Right atrium auricular region (tissue), 2 donors: Measurements from ENCODE around the gene MRPS11. TPM values are rescaled to one million over a fixed set of nuclear protein-coding genes. Genes with fewer than 3 reads are reported as not detected.
"Not testable (repeated sequence)": the region's sequence is repeated elsewhere in the genome, so short reads cannot be mapped to it uniquely, and the experiment has no call there.

Experiments
- DNase-seq: peaks from one replicate; pipeline ENCODE4 v3.0.0-alpha.2; 2019; ENCODE audit warnings: low spot score
- H3K27ac ChIP-seq, 2 donors: fragments of 200-600 bp; sonication (generic); 1 replicate in 1 of 2; 2 replicates in 1 of 2; pipeline ENCODE4 v1.5.1; 2016 to 2019
- H3K27me3 ChIP-seq, 2 donors: fragments of 200-600 bp; sonication (generic); one replicate each; pipeline versions ENCODE4 v1.5.1 to v1.6.0; 2017 to 2019
- H3K36me3 ChIP-seq: fragments of 200-600 bp; sonication (generic); one replicate; pipeline ENCODE4 v1.5.1; 2016
- H3K4me1 ChIP-seq, 2 donors: fragments of 200-600 bp; sonication (generic); one replicate each; pipeline versions ENCODE4 v1.5.1 to v1.6.0; 2017 to 2019
- H3K4me3 ChIP-seq, 2 donors: fragments of 200-600 bp; sonication (generic); 1 replicate in 1 of 2; 2 replicates in 1 of 2; pipeline ENCODE4 v1.5.1; 2017 to 2019; ENCODE audit warnings: mild to moderate bottlenecking in 1 of 2, moderate library complexity in 1 of 2
- H3K9me3 ChIP-seq, 2 donors: fragments of 200-600 bp; sonication (generic); one replicate each; pipeline ENCODE4 v1.5.1; 2019
- total RNA-seq, 2 donors: library from RNA; depleted of rRNA; stranded (reverse); fragments of >200 nt; gene quantifications; one replicate each; pipeline ENCODE4 v1.1.0, GENCODE V29; 2016
- TF ChIP-seq, protein P1 (sequence below), 2 donors: fragments of 200-600 bp; sonication (generic); IDR thresholded peaks; one replicate each; pipeline ENCODE4 v1.5.1; 2019; ENCODE audit warnings: antibody characterized with exemption in 2 of 2

The MRPS11 gene
- total RNA-seq, 2 donors from 2014 or later: 29.3 to 47.5 TPM

DNA sequence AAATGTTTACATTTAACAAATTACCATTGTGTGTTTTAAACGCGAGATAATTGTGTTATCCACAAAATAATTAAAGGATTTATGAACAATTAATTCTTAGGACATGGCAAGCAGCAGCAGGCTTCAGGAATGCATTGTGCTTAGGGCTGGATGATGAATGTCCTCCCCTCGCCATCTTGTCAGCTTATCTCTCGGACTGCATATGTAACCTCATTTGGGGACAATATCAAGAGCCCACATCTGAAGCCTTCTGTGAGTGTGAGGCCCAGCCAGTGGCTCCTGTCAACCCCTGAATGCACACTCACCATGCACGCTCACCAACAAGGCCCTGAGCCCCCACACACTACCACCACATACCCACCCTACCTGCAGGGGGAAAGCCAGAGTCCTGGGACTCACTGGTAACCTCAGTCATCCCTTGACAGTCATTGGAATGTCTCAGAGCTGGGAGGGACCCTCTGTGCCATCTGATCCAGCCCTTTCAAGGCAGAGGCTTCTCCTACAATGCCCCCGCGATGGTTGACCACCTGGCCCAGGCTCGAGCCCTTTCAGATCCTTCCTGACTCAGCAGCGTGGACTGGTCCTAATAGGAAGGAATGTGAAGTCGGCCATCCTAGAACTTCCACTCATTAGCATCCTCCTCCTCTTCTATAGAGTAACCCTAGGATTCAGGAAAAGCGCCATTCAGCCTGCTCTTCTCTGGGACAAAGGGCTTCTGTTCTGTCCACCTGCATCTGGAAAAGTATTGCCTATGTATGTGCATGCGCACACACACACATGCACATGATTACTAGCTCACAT is 38.5 kb upstream of the MRPS11 start:
- Histone ChIP-seq H3K27me3 (no peaks in the 10 kb centered on the region), H3K9me3 (no peaks in the 10 kb centered on the region), H3K4me3 (no peak overlapping the region), H3K27ac (no peak overlapping the region), H3K4me1 (no peaks in the 10 kb centered on the region), H3K36me3 (no peaks in the 10 kb centered on the region)
- TF ChIP-seq, protein P1, sequence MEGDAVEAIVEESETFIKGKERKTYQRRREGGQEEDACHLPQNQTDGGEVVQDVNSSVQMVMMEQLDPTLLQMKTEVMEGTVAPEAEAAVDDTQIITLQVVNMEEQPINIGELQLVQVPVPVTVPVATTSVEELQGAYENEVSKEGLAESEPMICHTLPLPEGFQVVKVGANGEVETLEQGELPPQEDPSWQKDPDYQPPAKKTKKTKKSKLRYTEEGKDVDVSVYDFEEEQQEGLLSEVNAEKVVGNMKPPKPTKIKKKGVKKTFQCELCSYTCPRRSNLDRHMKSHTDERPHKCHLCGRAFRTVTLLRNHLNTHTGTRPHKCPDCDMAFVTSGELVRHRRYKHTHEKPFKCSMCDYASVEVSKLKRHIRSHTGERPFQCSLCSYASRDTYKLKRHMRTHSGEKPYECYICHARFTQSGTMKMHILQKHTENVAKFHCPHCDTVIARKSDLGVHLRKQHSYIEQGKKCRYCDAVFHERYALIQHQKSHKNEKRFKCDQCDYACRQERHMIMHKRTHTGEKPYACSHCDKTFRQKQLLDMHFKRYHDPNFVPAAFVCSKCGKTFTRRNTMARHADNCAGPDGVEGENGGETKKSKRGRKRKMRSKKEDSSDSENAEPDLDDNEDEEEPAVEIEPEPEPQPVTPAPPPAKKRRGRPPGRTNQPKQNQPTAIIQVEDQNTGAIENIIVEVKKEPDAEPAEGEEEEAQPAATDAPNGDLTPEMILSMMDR (IDR thresholded peaks at IDR 0.05): no peak
- DNase-seq: no peak

DNA sequence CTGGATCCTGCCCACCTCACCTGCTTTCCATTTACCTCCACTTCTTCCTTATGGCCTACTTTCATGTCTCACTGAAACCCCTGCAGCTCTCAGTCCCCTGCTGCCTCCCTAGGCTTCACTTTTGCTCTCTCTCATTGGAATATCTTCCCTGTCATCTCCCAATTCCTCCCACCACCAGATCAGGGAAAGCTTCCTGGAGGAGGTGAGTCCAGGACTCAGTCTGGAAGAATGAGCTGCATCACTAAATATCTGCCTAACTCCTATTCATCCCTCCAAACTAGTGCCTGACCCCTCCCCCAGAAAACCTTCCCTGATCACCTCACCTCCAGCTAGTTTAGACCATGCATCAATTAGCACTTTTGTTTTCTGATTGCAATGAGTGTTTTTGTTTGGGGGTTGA is 37.5 kb upstream of the MRPS11 start:
- Histone ChIP-seq H3K36me3 (no peaks in the 10 kb centered on the region), H3K27me3 (no peaks in the 10 kb centered on the region), H3K4me3 (no peak overlapping the region), H3K4me1 (no peaks in the 10 kb centered on the region), H3K9me3 (no peaks in the 10 kb centered on the region), H3K27ac (no peak overlapping the region)
- TF ChIP-seq, protein P1 (IDR thresholded peaks at IDR 0.05): no peak
- DNase-seq: no peak

DNA sequence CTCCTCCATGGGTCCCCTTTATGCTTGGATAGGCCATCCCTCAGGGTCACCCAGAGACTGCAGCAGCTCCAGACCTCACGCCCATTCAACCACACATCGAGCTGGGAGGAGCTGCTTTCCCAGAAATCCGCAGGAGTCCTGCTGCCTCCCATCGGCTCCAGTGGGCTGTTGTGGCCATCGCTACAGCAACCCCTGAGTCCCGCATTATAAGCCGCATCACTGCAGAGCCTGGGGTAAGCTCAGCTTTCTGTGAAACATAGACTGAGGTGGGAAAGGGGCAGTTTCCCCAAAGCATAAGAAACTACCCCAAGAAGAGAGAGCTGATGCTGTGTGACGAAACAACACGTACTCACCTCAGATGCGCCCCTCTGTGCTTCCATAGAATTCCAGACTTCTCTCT is 36.1 kb upstream of the MRPS11 start:
- no peak for DNase-seq
- no peaks in the 10 kb centered on the region for H3K9me3 ChIP-seq
- no peaks in the 10 kb centered on the region for H3K36me3 ChIP-seq
- H3K4me1 ChIP-seq: no peaks in the 10 kb centered on the region
- no peak overlapping the region for H3K4me3 ChIP-seq
- no peak overlapping the region for H3K27ac ChIP-seq
- TF ChIP-seq, protein P1 (IDR thresholded peaks at IDR 0.05): no peak
- no peaks in the 10 kb centered on the region for H3K27me3 ChIP-seq

DNA sequence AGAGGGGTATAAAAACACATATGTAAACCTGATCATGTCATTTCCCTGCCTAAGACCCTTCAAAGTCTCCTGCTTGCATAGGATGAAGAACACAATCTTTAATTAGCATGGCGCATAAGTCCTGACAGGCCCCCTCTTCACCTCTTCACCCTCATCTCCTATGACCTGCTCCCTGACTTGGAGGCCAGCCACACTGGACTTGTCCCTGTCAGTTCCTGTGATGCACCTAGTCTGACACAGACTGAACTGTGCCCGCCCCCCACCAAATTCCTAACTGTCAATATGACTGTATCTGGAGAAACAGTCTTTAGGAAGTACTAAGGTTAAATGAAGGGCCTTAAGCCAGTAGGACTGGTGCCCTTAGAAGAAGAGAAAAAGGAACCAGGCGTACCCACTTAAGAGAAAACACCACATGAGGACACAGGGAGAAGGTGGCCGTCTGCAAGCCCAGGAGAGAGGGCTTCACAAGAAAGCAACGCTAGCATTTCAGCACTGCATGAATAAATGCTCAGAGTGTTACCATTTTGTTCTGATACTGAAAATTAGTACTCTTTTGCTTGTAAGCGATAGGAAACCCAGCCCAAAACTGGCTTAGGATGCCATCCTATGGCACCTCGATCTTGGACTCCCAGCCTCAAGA is 34.3 kb upstream of the MRPS11 start:
- Histone ChIP-seq H3K9me3 (no peaks in the 10 kb centered on the region), H3K4me3 (no peak overlapping the region), H3K4me1 (no peaks in the 10 kb centered on the region), H3K27ac (no peak overlapping the region), H3K27me3 (no peaks in the 10 kb centered on the region), H3K36me3 (no peaks in the 10 kb centered on the region)
- DNase-seq: no peak
- TF ChIP-seq, protein P1 (IDR thresholded peaks at IDR 0.05): no peak

DNA sequence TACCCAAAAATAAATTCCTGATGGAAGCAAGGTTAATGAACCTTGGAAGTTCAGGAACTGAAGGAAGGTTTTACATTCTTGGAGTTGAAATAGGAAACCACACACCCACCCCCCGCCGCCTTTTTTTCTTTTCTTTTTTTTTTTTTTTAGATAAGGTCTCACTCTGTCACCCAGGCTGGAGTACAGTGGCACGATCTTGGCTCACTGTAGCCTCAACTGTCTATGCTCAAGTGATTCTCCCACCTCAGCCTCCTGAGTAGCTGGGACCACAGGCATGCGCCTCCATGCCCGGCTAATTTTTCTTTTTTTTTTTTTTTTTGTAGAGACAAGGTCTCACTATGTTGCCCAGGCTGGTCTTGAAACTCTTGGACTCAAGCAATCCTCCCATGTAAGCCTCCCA is 33.4 kb upstream of the MRPS11 start:
- not testable (repeated sequence) for H3K9me3 ChIP-seq, H3K27ac ChIP-seq, H3K27me3 ChIP-seq, H3K4me3 ChIP-seq, H3K36me3 ChIP-seq, DNase-seq, H3K4me1 ChIP-seq

DNA sequence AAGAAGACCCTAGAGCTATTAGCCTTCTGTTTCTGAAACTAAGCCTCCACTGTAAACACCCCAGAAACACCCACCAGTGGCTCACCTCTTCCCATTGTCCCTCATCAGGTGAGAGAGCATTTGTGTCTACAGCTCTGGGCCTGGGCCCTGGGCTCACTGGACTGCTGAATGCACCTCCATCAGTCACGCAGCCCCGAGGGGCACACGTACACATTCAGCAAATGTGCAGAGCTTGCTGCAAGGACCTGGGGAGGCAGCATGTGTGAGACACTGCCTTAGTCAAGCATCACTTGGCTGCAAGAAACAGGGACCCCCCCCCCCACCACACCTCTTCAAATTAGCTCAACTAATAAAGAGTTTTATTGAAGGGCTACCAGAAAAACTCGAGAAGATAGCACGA is 29.3 kb upstream of the MRPS11 start:
- TF ChIP-seq, protein P1 (IDR thresholded peaks at IDR 0.05): no peak
- no peaks in the 10 kb centered on the region for H3K36me3 ChIP-seq
- no peak overlapping the region for H3K4me3 ChIP-seq
- no peaks in the 10 kb centered on the region for H3K4me1 ChIP-seq
- H3K27ac ChIP-seq: no peak overlapping the region
- H3K9me3 ChIP-seq: peaks cover 0 to 4% of the 10 kb centered on the region in 2 donors
- H3K27me3 ChIP-seq: no peaks in the 10 kb centered on the region
- no peak for DNase-seq
